G401.6 (cell line): ENCODE results near the gene ACOT9.
"Not testable (repeated sequence)": the region's sequence is repeated elsewhere in the genome, so short reads cannot be mapped to it uniquely, and the experiment has no call there.

Experiments used
- FAIRE-seq: peaks from 2 replicates; lab custom pipeline; 2012; peaks lifted over from hg19 to GRCh38; lab: Jason Lieb, UNC

Gene ACOT9

GRCh38 chrX:23694606-23695005 is 48.5 kb downstream of the ACOT9 start:
- no peak for FAIRE-seq

- FAIRE-seq: no peak
Observed at GRCh38 chrX:23692166-23692565, 50.9 kb downstream of the ACOT9 start.

- not testable (repeated sequence) for FAIRE-seq
Observed at GRCh38 chrX:23676486-23676885, 66.6 kb downstream of the ACOT9 start.

- no peak for FAIRE-seq
Observed at GRCh38 chrX:23673108-23673507, 70.0 kb downstream of the ACOT9 start.

GRCh38 chrX:23670528-23670927 is 72.5 kb downstream of the ACOT9 start:
- FAIRE-seq: no peak

GRCh38 chrX:23668335-23668734 is 74.7 kb downstream of the ACOT9 start:
- no peak for FAIRE-seq

- no peak for FAIRE-seq
Observed at GRCh38 chrX:23667239-23668177, 75.6 kb downstream of the ACOT9 start, which contains the start of gene PRDX4. PRDX4 (plus strand) TSS chrX:23667493; CDS start chrX:23667571, 78 bp downstream.

- no peak for FAIRE-seq
Observed at GRCh38 chrX:23666282-23666681, 76.8 kb downstream of the ACOT9 start.

GRCh38 chrX:23664496-23664895 is 78.6 kb downstream of the ACOT9 start:
- no peak for FAIRE-seq

GRCh38 chrX:23662853-23663252 is 80.2 kb downstream of the ACOT9 start:
- no peak for FAIRE-seq

- peak; percentile 77 for FAIRE-seq
Observed at GRCh38 chrX:23662187-23662586, 80.9 kb downstream of the ACOT9 start.

- no peak for FAIRE-seq
Observed at GRCh38 chrX:23661671-23662070, 81.4 kb downstream of the ACOT9 start.

- FAIRE-seq: no peak
Observed at GRCh38 chrX:23660766-23661132, 82.3 kb downstream of the ACOT9 start.

GRCh38 chrX:23660083-23660765 is 82.9 kb downstream of the ACOT9 start:
- not testable (repeated sequence) for FAIRE-seq

- no peak for FAIRE-seq
Observed at GRCh38 chrX:23659339-23659738, 83.7 kb downstream of the ACOT9 start.

GRCh38 chrX:23656684-23657083 is 86.4 kb downstream of the ACOT9 start:
- FAIRE-seq: no peak

GRCh38 chrX:23656091-23656490 is 87.0 kb downstream of the ACOT9 start:
- no peak for FAIRE-seq
